Lung (tissue), 12 donors: ENCODE data around the gene DNER. TPM values are rescaled to one million over a fixed set of nuclear protein-coding genes. Genes with fewer than 3 reads are reported as not detected.
A peak's percentile ranks its signal among the peaks of the same experiment; 100 is the strongest.

ENCODE experiments used
- ATAC-seq: fragments of 200-7000 bp; cut with Tn5 transposase; one replicate; pipeline ENCODE4 v1.9.1; 2020; ENCODE audit warnings: moderate number of reproducible peaks; ENCODE audit not compliant: insufficient read depth, low FRiP score
- DNase-seq, 3 donors: peaks; one replicate each; pipeline ENCODE4 v3.0.0-alpha.2; 2013 to 2017
- H3K27ac ChIP-seq, 2 donors: one replicate each; pipeline ENCODE4 v1.5.1; 2013; ENCODE audit warnings: mild to moderate bottlenecking in 2 of 2, moderate library complexity in 2 of 2, control low read depth in 1 of 2, inconsistent platforms in 1 of 2, low read depth in 1 of 2, low read length in 1 of 2
- H3K27me3 ChIP-seq, 3 donors: one replicate each; pipeline ENCODE4 v1.5.1; 2013; ENCODE audit warnings: low read length in 2 of 3; ENCODE audit not compliant: control insufficient read depth in 3 of 3, insufficient read depth in 3 of 3
- H3K36me3 ChIP-seq, 4 donors: one replicate each; pipeline ENCODE4 v1.5.1; 2013; ENCODE audit warnings: low read length in 4 of 4, mild to moderate bottlenecking in 1 of 4, moderate library complexity in 1 of 4; ENCODE audit not compliant: control insufficient read depth in 4 of 4, insufficient read depth in 4 of 4
- H3K4me1 ChIP-seq, 5 donors: one replicate each; pipeline ENCODE4 v1.5.1; 2013; ENCODE audit warnings: low read length in 5 of 5, mild to moderate bottlenecking in 2 of 5, moderate library complexity in 1 of 5; ENCODE audit not compliant: control insufficient read depth in 5 of 5, insufficient read depth in 5 of 5
- H3K4me3 ChIP-seq: one replicate; pipeline ENCODE4 v1.5.1; 2013; ENCODE audit warnings: mild to moderate bottlenecking, control low read depth, moderate library complexity
- H3K9ac ChIP-seq, 2 donors: one replicate each; pipeline ENCODE4 v1.5.1; 2013; ENCODE audit warnings: low read length in 2 of 2, control low read depth in 1 of 2; ENCODE audit not compliant: insufficient read depth in 1 of 2
- H3K9me3 ChIP-seq, 4 donors: one replicate each; pipeline ENCODE4 v1.5.1; 2013; ENCODE audit warnings: low read length in 3 of 4, mild to moderate bottlenecking in 1 of 4, moderate library complexity in 1 of 4; ENCODE audit not compliant: control insufficient read depth in 4 of 4, insufficient read depth in 3 of 4
- CTCF ChIP-seq: IDR thresholded peaks from 2 replicates; pipeline ENCODE4 v1.5.1; 2012; ENCODE audit warnings: mild to moderate bottlenecking; ENCODE audit errors: control extremely low read depth, extremely low read depth
- WGBS, 2 donors: extraction: QIAGEN DNeasy Blood & Tissue Kit; methylation state at CpG; one replicate each; pipeline ENCODE4 v1.1.7; 2013; 5-methylcytosine and 5-hydroxymethylcytosine counted together
- polyA plus RNA-seq, 2 donors: library from polyadenylated mRNA; stranded (reverse); fragments of 200-250 nt; gene quantifications; one replicate each; pipeline ENCODE4 v1.2.1, GENCODE V29; 2013
- total RNA-seq, 2 donors: library from RNA; depleted of rRNA in 1 of 2; stranded (reverse); fragments of >200 nt in 1 of 2; gene quantifications; one replicate each; pipeline ENCODE4 v1.2.1, GENCODE V29; 2014 to 2021
- donor health status: control.
- donor health status: control.
- donor health status: Bipolar disorder and iron deficiency.
- donor health status: healthy.
- donor health status: DM: yes; HTN: yes; CAD: no.

The DNER gene
- total and polyA plus RNA-seq, 4 donors: 0.63 to 5.8 (median 3.3) TPM

GRCh38 chr2:229686122-229686919 lies 28.0 kb downstream of the DNER start:
- WGBS, 2 donors: 81 to 89% methylated on average over 6 of the region's 6 CpGs
- no peak overlapping the region for H3K27ac ChIP-seq
- DNase-seq: peak in 1 of 3 donors; percentile 5
- peaks cover 0 to 3% (median 0%) of the 10 kb centered on the region in 4 donors for H3K9me3 ChIP-seq
- no peak overlapping the region for H3K9ac ChIP-seq
- H3K36me3 ChIP-seq: no peaks in the 10 kb centered on the region
- H3K27me3 ChIP-seq: no peaks in the 10 kb centered on the region
- no peak overlapping the region for H3K4me3 ChIP-seq
- peaks cover 0 to 1% (median 0%) of the 10 kb centered on the region in 5 donors for H3K4me1 ChIP-seq
- TF ChIP-seq CTCF: no peak
- ATAC-seq: no peak

GRCh38 chr2:229684942-229685562 lies 29.3 kb downstream of the DNER start:
- no peak for ATAC-seq
- TF ChIP-seq CTCF: no peak
- no peak overlapping the region for H3K4me3 ChIP-seq

GRCh38 chr2:229679393-229680125 lies 34.8 kb downstream of the DNER start:
- Histone ChIP-seq H3K4me1 (no peaks in the 10 kb centered on the region), H3K9ac (no peak overlapping the region), H3K9me3 (peaks cover 0 to 4% (median 0%) of the 10 kb centered on the region in 4 donors), H3K36me3 (no peaks in the 10 kb centered on the region), H3K4me3 (no peak overlapping the region), H3K27me3 (no peaks in the 10 kb centered on the region), H3K27ac (no peak overlapping the region)
- WGBS, 2 donors: 85 to 87% methylated on average over 4 of the region's 4 CpGs
- ATAC-seq: no peak
- TF ChIP-seq CTCF: no peak
- DNase-seq: no peak

More at GRCh38 chr2:229684942-229685562, 29.3 kb downstream of the DNER start:
- DNase-seq: peak in 2 of 3 donors; percentile 3 to 6
- WGBS, 2 donors: 80 to 88% methylated on average over 6 of the region's 6 CpGs
- H3K36me3 ChIP-seq: no peaks in the 10 kb centered on the region
- no peak overlapping the region for H3K9ac ChIP-seq
- peaks cover 0 to 1% (median 0%) of the 10 kb centered on the region in 5 donors for H3K4me1 ChIP-seq
- peaks cover 0 to 4% (median 0%) of the 10 kb centered on the region in 4 donors for H3K9me3 ChIP-seq
- H3K27me3 ChIP-seq: no peaks in the 10 kb centered on the region
- no peak overlapping the region for H3K27ac ChIP-seq
